Measurements from ENCODE around the gene PRDM16. TPM values are rescaled to one million over a fixed set of nuclear protein-coding genes. Genes with fewer than 3 reads are reported as not detected.

The PRDM16 gene
- total RNA-seq, 1 experiment from 2014 or later = 0.04 TPM

DNA sequence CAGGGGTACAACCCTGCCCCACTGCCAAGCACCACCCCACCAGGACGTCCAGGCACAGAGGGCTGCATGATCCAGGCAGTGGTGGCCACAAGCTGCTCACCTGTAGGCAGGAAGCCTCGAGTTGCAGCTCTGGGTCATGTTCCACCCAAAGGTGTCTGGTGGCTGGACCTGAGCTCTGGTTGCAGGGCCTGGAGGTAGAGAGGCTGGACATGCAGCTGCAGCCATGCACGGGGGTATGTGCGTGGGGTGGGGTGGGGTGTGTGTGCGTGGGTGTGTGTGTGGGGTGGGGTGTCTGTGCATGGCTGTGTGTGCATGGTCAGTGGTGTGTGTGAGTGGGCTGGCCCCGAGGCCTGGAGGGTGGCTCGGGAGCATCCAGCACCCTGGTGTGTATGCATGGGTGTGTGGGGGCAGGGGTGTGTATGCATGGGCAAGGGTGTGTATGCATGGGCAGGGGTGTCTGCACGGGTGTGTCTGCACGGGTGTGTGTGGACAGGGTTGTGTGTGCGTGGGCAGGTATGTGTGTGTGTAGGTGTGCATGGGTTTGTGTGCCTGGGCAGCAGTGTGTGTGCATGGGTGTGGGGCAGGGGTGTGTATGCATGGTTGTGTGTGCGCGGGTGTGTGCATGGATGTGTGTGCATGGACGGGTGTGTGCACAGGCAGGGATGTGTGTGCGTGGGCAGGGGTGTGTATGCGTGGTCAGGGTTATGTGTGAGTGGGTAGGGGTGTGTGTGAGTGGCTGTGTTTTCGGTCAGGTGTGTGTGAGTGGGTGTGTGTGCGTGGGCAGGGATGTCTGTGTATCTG is 401.0 kb downstream of the PRDM16 start:
- H2AFZ ChIP-seq (ENCODE audit: low read length) = no peak overlapping the region
- ChIA-PET CTCF (no interaction called here), POLR2A (ENCODE audit: unreplicated experiment) (no interaction called here)
- no peaks in the 10 kb centered on the region; the same call in 1 of the 2 replicates for H3K36me3 ChIP-seq (ENCODE audit: low read depth, low read length)
- H3K27me3 ChIP-seq (ENCODE audit: low read length) = no peaks in the 10 kb centered on the region
- BruUV-seq (replicated peaks) = no TSS peak
- no peaks in the 10 kb centered on the region for H3K9me3 ChIP-seq (ENCODE audit: low read length)
- no peaks in the 10 kb centered on the region for H4K20me1 ChIP-seq (ENCODE audit: low read length)
- TF ChIP-seq EZH2 (IDR thresholded peaks at IDR 0.05; ENCODE audit: low read length, unreplicated experiment) = no peak
- TF ChIP-seq EZH2phosphoT487 (IDR thresholded peaks at IDR 0.05; ENCODE audit: borderline replicate concordance, low read length) = no peak
- TF ChIP-seq, protein P1, sequence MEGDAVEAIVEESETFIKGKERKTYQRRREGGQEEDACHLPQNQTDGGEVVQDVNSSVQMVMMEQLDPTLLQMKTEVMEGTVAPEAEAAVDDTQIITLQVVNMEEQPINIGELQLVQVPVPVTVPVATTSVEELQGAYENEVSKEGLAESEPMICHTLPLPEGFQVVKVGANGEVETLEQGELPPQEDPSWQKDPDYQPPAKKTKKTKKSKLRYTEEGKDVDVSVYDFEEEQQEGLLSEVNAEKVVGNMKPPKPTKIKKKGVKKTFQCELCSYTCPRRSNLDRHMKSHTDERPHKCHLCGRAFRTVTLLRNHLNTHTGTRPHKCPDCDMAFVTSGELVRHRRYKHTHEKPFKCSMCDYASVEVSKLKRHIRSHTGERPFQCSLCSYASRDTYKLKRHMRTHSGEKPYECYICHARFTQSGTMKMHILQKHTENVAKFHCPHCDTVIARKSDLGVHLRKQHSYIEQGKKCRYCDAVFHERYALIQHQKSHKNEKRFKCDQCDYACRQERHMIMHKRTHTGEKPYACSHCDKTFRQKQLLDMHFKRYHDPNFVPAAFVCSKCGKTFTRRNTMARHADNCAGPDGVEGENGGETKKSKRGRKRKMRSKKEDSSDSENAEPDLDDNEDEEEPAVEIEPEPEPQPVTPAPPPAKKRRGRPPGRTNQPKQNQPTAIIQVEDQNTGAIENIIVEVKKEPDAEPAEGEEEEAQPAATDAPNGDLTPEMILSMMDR (conservative IDR thresholded peaks at IDR 0.05; ENCODE audit: low read depth, low read length) = no peak
- H3K9ac ChIP-seq (ENCODE audit: low read length) = no peak overlapping the region
- no peaks in the 10 kb centered on the region for H3K79me2 ChIP-seq (ENCODE audit: low read length)
- H3F3A ChIP-seq (ENCODE audit: low read length, unreplicated experiment) = no peaks in the 10 kb centered on the region
- ATAC-seq (no peak), DNase-seq (no peak)
- H3K4me2 ChIP-seq (ENCODE audit: low read length) = no peak overlapping the region
- H3K4me1 ChIP-seq (ENCODE audit: insufficient read depth, low read length) = no peaks in the 10 kb centered on the region; the same call in 1 of the 2 replicates
- intact Hi-C loops (cut with micrococcal nuclease) = no loop called here
- no peak overlapping the region for H3K27ac ChIP-seq (ENCODE audit: low read length)
- H3K4me3 ChIP-seq (ENCODE audit: low read length) = no peak overlapping the region
- no peaks in the 10 kb centered on the region for H3K9me2 ChIP-seq (replicated peaks; ENCODE audit: low read length)

DNA sequence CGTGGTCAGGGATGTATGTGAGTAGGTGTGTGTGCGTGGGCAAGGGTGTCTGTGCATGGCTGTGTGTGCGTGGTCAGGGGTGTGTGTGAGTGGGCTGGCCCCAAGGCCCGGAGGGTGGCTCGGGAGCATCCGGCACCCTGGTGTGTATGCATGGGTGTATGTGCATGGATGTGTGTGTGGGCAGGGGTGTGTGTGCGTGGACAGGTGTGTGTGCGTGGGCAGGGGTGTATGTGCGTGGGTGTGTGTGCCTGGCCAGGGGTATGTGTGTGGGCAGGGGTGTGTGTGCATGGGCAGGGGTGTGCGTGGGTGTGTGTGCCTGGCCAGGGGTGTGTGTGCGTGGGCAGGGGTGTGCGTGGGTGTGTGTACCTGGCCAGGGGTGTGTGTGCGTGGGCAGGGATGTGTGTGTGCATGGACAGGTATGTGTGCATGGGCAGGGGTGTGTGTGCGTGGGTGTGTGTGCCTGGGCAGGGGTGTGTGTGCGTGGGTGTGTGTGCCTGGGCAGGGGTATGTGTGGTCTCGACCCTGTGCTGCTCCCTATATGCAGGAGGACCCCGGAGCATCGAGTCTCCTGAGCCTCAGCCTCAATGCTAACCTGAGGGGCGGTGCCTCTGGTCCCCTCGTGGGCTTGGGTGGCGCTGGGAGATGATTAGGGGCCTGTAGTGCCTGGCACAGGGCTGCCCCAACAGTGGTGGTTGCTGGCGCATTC is 401.8 kb downstream of the PRDM16 start:
- H3K36me3 ChIP-seq (ENCODE audit: low read depth, low read length) = no peaks in the 10 kb centered on the region; the same call in 1 of the 2 replicates
- DNase-seq (no peak), ATAC-seq (peak; percentile 3; the same call in 1 of the 2 replicates)
- TF ChIP-seq EZH2 (IDR thresholded peaks at IDR 0.05; ENCODE audit: low read length, unreplicated experiment) (no peak), EZH2phosphoT487 (IDR thresholded peaks at IDR 0.05; ENCODE audit: borderline replicate concordance, low read length) (no peak)
- TF ChIP-seq, protein P1 (conservative IDR thresholded peaks at IDR 0.05; ENCODE audit: low read depth, low read length) = no peak
- no peak overlapping the region for H3K9ac ChIP-seq (ENCODE audit: low read length)
- H3K4me1 ChIP-seq (ENCODE audit: insufficient read depth, low read length) = no peaks in the 10 kb centered on the region; the same call in 1 of the 2 replicates
- BruUV-seq (replicated peaks) = no TSS peak
- H3K79me2 ChIP-seq (ENCODE audit: low read length) = no peaks in the 10 kb centered on the region
- ChIA-PET CTCF (interaction anchor here (2.1 kb wide), 1 partner anchor 18 kb away, joined by 15 read pairs; no protein-coding TSS in a partner anchor), POLR2A (ENCODE audit: unreplicated experiment) (no interaction called here)
- H2AFZ ChIP-seq (ENCODE audit: low read length) = no peak overlapping the region
- H4K20me1 ChIP-seq (ENCODE audit: low read length) = no peaks in the 10 kb centered on the region
- H3K4me3 ChIP-seq (ENCODE audit: low read length) = no peak overlapping the region
- no peaks in the 10 kb centered on the region for H3K9me3 ChIP-seq (ENCODE audit: low read length)
- H3F3A ChIP-seq (ENCODE audit: low read length, unreplicated experiment) = no peaks in the 10 kb centered on the region
- H3K27me3 ChIP-seq (ENCODE audit: low read length) = no peaks in the 10 kb centered on the region
- intact Hi-C loops (cut with micrococcal nuclease) = no loop called here
- H3K9me2 ChIP-seq (replicated peaks; ENCODE audit: low read length) = no peaks in the 10 kb centered on the region
- no peak overlapping the region for H3K4me2 ChIP-seq (ENCODE audit: low read length)
- no peak overlapping the region for H3K27ac ChIP-seq (ENCODE audit: low read length)
